Hematopoietic multipotent progenitor cell treated with erythropoietin and hydrocortisone succinate and interleukin-3 and kit ligand, for 17 days (in vitro differentiated cells): ENCODE results near the gene OR2B6.
"Not testable (repeated sequence)": the region's sequence is repeated elsewhere in the genome, so short reads cannot be mapped to it uniquely, and the experiment has no call there.

ENCODE experiments used
- DNase-seq: peaks from one replicate; pipeline ENCODE4 v3.0.0-alpha.2; 2015; ENCODE audit warnings: low spot score

OR2B6 gene

GRCh38 chr6:27956941-27957340, at the start of gene OR2B6:
Gene OR2B6, plus strand, starts transcription at chr6:27957241. Its CDS starts 0 bp downstream, at chr6:27957241.
- DNase-seq = no peak

GRCh38 chr6:27908017-27908416, 49.0 kb upstream of the OR2B6 start:
- DNase-seq = no peak

GRCh38 chr6:27911956-27912446, 45.0 kb upstream of the OR2B6 start, which contains the start of gene OR2B2:
Gene OR2B2, minus strand, starts transcription at chr6:27912396. Its CDS starts 77 bp downstream, at chr6:27912319.
- no peak for DNase-seq

GRCh38 chr6:27922949-27923348, 34.1 kb upstream of the OR2B6 start:
- no peak for DNase-seq

DNA sequence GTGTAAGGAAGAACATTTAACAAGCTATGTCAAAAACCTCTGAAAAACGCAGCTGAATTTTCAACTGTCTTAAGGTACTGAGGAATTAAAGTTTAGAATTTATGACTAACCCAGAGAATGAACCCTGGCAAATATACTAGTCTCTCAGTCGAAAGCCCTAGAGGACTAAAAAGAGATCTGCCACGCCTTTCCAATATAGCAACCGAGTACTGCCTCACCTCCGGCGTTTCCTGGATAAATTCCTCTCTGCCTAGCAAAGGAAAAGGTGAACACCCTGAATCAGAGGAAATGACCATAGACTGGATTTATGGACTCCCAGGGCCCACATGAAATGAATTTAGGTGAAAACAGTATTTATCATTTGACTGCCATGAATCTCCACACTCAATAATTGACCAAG, 32.9 kb upstream of the OR2B6 start:
- DNase-seq = no peak

DNA sequence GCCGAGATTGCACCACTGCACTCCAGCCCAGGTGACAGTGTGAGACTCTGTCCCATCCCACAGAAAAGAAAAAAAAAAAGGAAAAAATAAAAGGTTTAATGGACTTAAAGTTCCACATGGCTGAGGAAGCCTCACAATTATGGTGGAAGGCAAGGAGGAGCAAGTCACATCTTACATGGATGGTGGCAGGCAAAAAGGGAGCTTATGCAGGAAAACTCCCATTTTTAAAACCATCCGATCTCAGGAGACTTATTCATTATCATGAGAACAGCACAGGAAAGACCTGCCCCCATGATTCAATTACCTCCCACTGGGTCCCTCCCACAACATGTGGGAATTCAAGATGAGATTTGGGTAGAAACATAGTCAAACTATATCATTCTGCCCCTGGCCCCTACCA, 29.0 kb upstream of the OR2B6 start:
- DNase-seq = not testable (repeated sequence)

GRCh38 chr6:27929930-27930329, 27.1 kb upstream of the OR2B6 start:
- DNase-seq = not testable (repeated sequence)

- no peak for DNase-seq
Measured at GRCh38 chr6:27931209-27931608, 25.8 kb upstream of the OR2B6 start.

DNA sequence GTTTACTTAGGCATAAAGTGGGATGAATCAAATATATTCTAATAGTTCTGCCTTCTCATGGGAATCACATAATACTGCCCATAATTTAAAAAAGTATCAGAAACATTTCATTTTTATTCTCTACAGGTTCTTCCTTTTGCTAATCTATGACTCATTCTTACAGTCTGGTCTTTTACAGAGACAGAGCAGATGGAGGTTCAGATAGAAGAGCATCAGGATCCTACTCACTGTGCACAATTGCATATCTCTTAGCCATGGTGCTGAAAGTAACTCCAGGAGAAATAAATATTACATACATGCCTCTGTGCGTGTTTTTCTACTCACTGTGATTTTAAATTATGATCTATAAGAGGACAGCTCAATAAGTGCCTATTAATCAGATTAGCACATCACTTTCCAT, 16.3 kb upstream of the OR2B6 start:
- no peak for DNase-seq

- not testable (repeated sequence) for DNase-seq
Measured at GRCh38 chr6:27943072-27943471, 14.0 kb upstream of the OR2B6 start.

GRCh38 chr6:27948237-27948636, 8.8 kb upstream of the OR2B6 start:
- DNase-seq = no peak

GRCh38 chr6:27951040-27951439, 6.0 kb upstream of the OR2B6 start:
- DNase-seq = no peak

- no peak for DNase-seq
Measured at GRCh38 chr6:27957516-27957915, 475 bp downstream of the OR2B6 start.

DNA sequence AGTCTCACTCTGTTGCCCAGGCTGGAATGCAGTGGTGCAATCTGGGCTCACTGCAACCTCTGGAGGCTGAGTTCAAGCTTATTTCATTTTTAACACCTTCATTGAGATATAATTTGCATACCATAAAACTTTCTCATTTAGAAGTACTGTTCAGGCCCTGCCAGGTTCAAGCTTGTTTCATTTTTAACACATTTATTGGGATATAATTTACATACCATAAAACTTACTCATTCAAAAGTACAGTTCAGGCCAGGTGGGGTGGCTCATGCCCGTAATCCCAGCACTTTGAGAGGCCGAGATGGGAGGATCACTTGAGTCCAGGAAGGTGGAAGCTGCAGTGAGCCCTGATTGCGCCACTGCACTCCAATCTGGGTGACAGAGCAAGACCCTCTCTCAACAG, 5.5 kb downstream of the OR2B6 start:
- no peak for DNase-seq

GRCh38 chr6:27966044-27966443, 9.0 kb downstream of the OR2B6 start:
- DNase-seq = no peak

- DNase-seq = no peak
Measured at GRCh38 chr6:27966816-27967426, 9.9 kb downstream of the OR2B6 start.

GRCh38 chr6:27970444-27970843, 13.4 kb downstream of the OR2B6 start:
- no peak for DNase-seq

- DNase-seq = no peak
Measured at GRCh38 chr6:27972750-27973149, 15.7 kb downstream of the OR2B6 start.

GRCh38 chr6:27977387-27977786, 20.3 kb downstream of the OR2B6 start:
- no peak for DNase-seq

GRCh38 chr6:27978705-27979104, 21.7 kb downstream of the OR2B6 start:
- no peak for DNase-seq

GRCh38 chr6:27980111-27980510, 23.1 kb downstream of the OR2B6 start:
- DNase-seq = no peak

DNA sequence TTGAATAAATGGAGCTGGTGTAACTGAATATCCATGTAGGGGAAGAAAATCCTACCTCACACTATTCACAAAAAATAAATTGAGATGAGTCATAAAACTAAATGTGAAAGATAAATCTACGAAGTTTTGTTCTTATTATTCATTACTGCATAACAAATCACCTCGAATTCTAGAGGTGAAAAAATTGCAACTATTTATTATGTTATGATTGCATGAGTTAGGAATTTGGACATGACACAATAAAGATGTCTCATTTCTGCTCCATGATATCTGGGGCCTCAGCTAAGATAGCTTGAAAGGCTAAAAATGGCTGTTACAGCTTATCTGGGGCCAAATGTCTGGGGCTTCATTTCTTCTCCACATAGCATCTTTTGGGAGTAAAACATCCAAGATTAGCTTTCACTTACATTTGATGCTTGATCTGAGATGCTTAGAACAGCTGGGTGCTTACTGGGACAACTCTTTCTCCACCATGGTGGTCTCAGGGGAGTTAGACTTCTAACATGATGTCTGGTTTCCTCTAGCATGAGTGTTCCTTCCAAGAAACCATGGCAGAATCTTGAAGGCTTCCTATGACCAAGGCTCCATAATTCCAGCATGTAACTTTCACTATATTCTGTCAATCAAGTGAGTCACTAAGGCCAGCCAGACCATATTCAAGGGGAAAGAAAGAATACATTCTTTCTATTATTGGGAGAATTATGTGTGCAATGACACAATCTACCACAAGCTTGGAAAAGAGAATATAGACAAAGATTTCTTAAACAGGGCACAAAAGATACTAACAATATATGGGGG, 30.1 kb downstream of the OR2B6 start:
- no peak for DNase-seq

DNA sequence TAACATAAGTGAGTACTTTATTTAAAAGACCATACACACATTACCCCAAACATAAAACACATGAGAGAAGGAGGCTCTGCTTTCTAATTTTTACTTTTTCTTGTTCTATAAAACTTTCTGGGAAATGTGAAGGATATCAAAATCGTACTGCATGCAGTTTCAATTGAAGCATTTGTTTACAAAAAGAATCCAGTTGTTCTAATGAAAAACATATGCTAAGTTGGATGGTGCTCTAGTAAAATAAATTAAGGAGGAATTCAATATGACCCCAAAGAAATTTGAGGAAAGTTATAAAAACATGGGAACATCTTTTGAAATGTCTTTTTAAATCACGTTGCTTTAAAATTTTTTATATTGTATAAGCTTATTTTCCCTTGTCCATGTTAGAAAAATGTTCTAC, 37.6 kb downstream of the OR2B6 start:
- no peak for DNase-seq
